BLaER1 treated with 17β-estradiol and CSF1 and Interleukin-3, amounts not matched to agents 10 nM and 100 nM (cell line): ENCODE results near the gene GNAZ.

ENCODE experiments used
- H3K27ac ChIP-seq, 11 experiments: shearing (Covaris generic); formaldehyde crosslinking; 2 replicates each; pipeline ENCODE4 v1.8.1; 2022
- H3K27me3 ChIP-seq, 11 experiments: shearing (Covaris generic); formaldehyde crosslinking; 2 replicates each; pipeline ENCODE4 v1.8.1; 2022
- H3K36me3 ChIP-seq, 11 experiments: shearing (Covaris generic); formaldehyde crosslinking; 2 replicates each; pipeline ENCODE4 v1.8.1; 2022
- H3K4me1 ChIP-seq, 10 experiments: shearing (Covaris generic); formaldehyde crosslinking; 2 replicates each; pipeline ENCODE4 v1.8.1; 2022
- H3K4me2 ChIP-seq, 11 experiments: shearing (Covaris generic); formaldehyde crosslinking; 2 replicates each; pipeline ENCODE4 v1.8.1; 2022
- H3K4me3 ChIP-seq, 10 experiments: shearing (Covaris generic); formaldehyde crosslinking; 2 replicates each; pipeline ENCODE4 v1.8.1; 2022
- H3K9ac ChIP-seq, 11 experiments: shearing (Covaris generic); formaldehyde crosslinking; 2 replicates each; pipeline ENCODE4 v1.8.1; 2022
- H3K9me3 ChIP-seq, 11 experiments: shearing (Covaris generic); formaldehyde crosslinking; replicated peaks in 1 of 11; 2 replicates each; pipeline ENCODE4 v1.8.1; 2022
- H4K20me1 ChIP-seq, 11 experiments: shearing (Covaris generic); formaldehyde crosslinking; 2 replicates each; pipeline ENCODE4 v1.8.1; 2022
- Cebpa-rat ChIP-seq, 11 experiments: shearing (Covaris generic); IDR thresholded peaks; 2 replicates each; pipeline ENCODE4 v1.8.1; 2022

GNAZ gene

GRCh38 chr22:23144932-23145877 is 74.9 kb downstream of the GNAZ start, which contains the start of gene RAB36:
TSS of gene RAB36 (plus strand) at chr22:23145477. CDS start at chr22:23146617, 1,140 bp downstream.
- no peak for TF ChIP-seq Cebpa-rat (IDR thresholded peaks at IDR 0.05)
- H3K9me3 ChIP-seq = no peaks in the 10 kb centered on the region
- peaks cover 32 to 72% (median 63%) of the 10 kb centered on the region in 10 experiments for H3K4me1 ChIP-seq
- H3K36me3 ChIP-seq = no peaks in the 10 kb centered on the region
- H3K27ac ChIP-seq = peak within 1 kb of the TSS in 10 of 11 experiments; percentile 21 to 79 (median 62); a peak in 18 of 22 replicates
- no peaks in the 10 kb centered on the region for H3K27me3 ChIP-seq
- H3K4me2 ChIP-seq = peak within 1 kb of the TSS; percentile 78 to 97 (median 94)
- peak within 1 kb of the TSS; percentile 54 to 77 (median 66) for H3K9ac ChIP-seq
- 0 out of 22 replicates have a peak, but pooled peaks cover 0 to 3% (median 0%) of the 10 kb centered on the region in 11 experiments for H4K20me1 ChIP-seq
- H3K4me3 ChIP-seq = peak within 1 kb of the TSS; percentile 27 to 65 (median 56); a peak in 19 of 20 replicates

GRCh38 chr22:23145878-23146470 is 75.7 kb downstream of the GNAZ start:
- no peak for TF ChIP-seq Cebpa-rat (IDR thresholded peaks at IDR 0.05)
- Histone ChIP-seq H3K4me3 (peak overlapping the region; percentile 27 to 65 (median 56); a peak in 18 of 20 replicates), H3K36me3 (no peaks in the 10 kb centered on the region), H4K20me1 (0 out of 22 replicates have a peak, but pooled peaks cover 0 to 3% (median 0%) of the 10 kb centered on the region in 11 experiments), H3K27ac (peak overlapping the region in 10 of 11 experiments; percentile 21 to 79 (median 62); a peak in 18 of 22 replicates), H3K4me1 (peaks cover 32 to 69% (median 61%) of the 10 kb centered on the region in 10 experiments), H3K27me3 (no peaks in the 10 kb centered on the region), H3K9ac (peak overlapping the region; percentile 54 to 77 (median 66); a peak in 21 of 22 replicates), H3K4me2 (peak overlapping the region; percentile 78 to 97 (median 94)), H3K9me3 (no peaks in the 10 kb centered on the region)

GRCh38 chr22:23146478-23147205 is 76.3 kb downstream of the GNAZ start:
- H4K20me1 ChIP-seq = 0 out of 22 replicates have a peak, but pooled peaks cover 0 to 1% (median 0%) of the 10 kb centered on the region in 11 experiments
- no peak overlapping the region for H3K27ac ChIP-seq
- peaks cover 26 to 65% (median 56%) of the 10 kb centered on the region in 10 experiments for H3K4me1 ChIP-seq
- H3K4me2 ChIP-seq = peak overlapping the region in 9 of 11 experiments; percentile 78 to 97 (median 95); a peak in 13 of 22 replicates
- no peaks in the 10 kb centered on the region for H3K36me3 ChIP-seq
- no peaks in the 10 kb centered on the region for H3K9me3 ChIP-seq
- no peak for TF ChIP-seq Cebpa-rat (IDR thresholded peaks at IDR 0.05)
- no peak overlapping the region for H3K9ac ChIP-seq
- no peak overlapping the region for H3K4me3 ChIP-seq
- H3K27me3 ChIP-seq = no peaks in the 10 kb centered on the region

GRCh38 chr22:23147617-23148387 is 77.5 kb downstream of the GNAZ start:
- Histone ChIP-seq H3K4me3 (no peak overlapping the region), H3K27me3 (no peaks in the 10 kb centered on the region), H3K36me3 (no peaks in the 10 kb centered on the region), H4K20me1 (no peaks in the 10 kb centered on the region), H3K9ac (no peak overlapping the region), H3K27ac (no peak overlapping the region), H3K9me3 (no peaks in the 10 kb centered on the region), H3K4me2 (no peak overlapping the region), H3K4me1 (peaks cover 27 to 66% (median 53%) of the 10 kb centered on the region in 10 experiments)
- no peak for TF ChIP-seq Cebpa-rat (IDR thresholded peaks at IDR 0.05)

- H3K36me3 ChIP-seq = no peaks in the 10 kb centered on the region
- H3K9me3 ChIP-seq = no peaks in the 10 kb centered on the region
- no peak overlapping the region for H3K4me3 ChIP-seq
- peak overlapping the region in 1 of 11 experiments; percentile 5; a peak in 1 of 22 replicates for H3K4me2 ChIP-seq
- H3K9ac ChIP-seq = no peak overlapping the region
- H3K4me1 ChIP-seq = peaks cover 33 to 70% (median 51%) of the 10 kb centered on the region in 10 experiments
- H4K20me1 ChIP-seq = no peaks in the 10 kb centered on the region
- H3K27ac ChIP-seq = no peak overlapping the region
- no peak for TF ChIP-seq Cebpa-rat (IDR thresholded peaks at IDR 0.05)
- no peaks in the 10 kb centered on the region for H3K27me3 ChIP-seq
Measured at GRCh38 chr22:23149743-23150238, 79.5 kb downstream of the GNAZ start.

- Histone ChIP-seq H3K27me3 (no peaks in the 10 kb centered on the region), H3K4me3 (no peak overlapping the region), H3K9ac (no peak overlapping the region), H3K27ac (no peak overlapping the region), H3K9me3 (no peaks in the 10 kb centered on the region), H4K20me1 (no peaks in the 10 kb centered on the region), H3K4me2 (peak overlapping the region in 5 of 11 experiments; percentile 6 to 44 (median 31); a peak in 4 of 22 replicates), H3K36me3 (no peaks in the 10 kb centered on the region), H3K4me1 (peaks cover 27 to 67% (median 49%) of the 10 kb centered on the region in 10 experiments)
- peak in 2 of 11 experiments; percentile 16 to 49; a peak in 1 of 22 replicates for TF ChIP-seq Cebpa-rat (IDR thresholded peaks at IDR 0.05)
Measured at GRCh38 chr22:23150762-23151161, 80.4 kb downstream of the GNAZ start.

- H3K9ac ChIP-seq = peak overlapping the region in 1 of 11 experiments; percentile 45; a peak in 1 of 22 replicates
- peak overlapping the region in 2 of 11 experiments; percentile 69 to 79; a peak in 7 of 22 replicates for H3K27ac ChIP-seq
- peaks cover 24 to 66% (median 49%) of the 10 kb centered on the region in 10 experiments for H3K4me1 ChIP-seq
- H4K20me1 ChIP-seq = no peaks in the 10 kb centered on the region
- no peak for TF ChIP-seq Cebpa-rat (IDR thresholded peaks at IDR 0.05)
- no peaks in the 10 kb centered on the region for H3K27me3 ChIP-seq
- peak overlapping the region in 10 of 11 experiments; percentile 67 to 83 (median 76); a peak in 14 of 22 replicates for H3K4me2 ChIP-seq
- no peaks in the 10 kb centered on the region for H3K36me3 ChIP-seq
- no peak overlapping the region for H3K4me3 ChIP-seq
- H3K9me3 ChIP-seq = no peaks in the 10 kb centered on the region
Measured at GRCh38 chr22:23151827-23152226, 81.5 kb downstream of the GNAZ start.
